GM23338 (cell line): ENCODE data around the gene PRDM10. TPM values are rescaled to one million over a fixed set of nuclear protein-coding genes. Genes with fewer than 3 reads are reported as not detected.

ENCODE experiments used
- ATAC-seq: fragments of 200-7000 bp; cut with Tn5 transposase; 3 replicates; pipeline ENCODE4 v1.9.1; 2020
- DNase-seq: peaks from one replicate; pipeline ENCODE4 v3.0.0-alpha.2; 2015; ENCODE audit warnings: low spot score
- H2AFZ ChIP-seq: fragments of 200-600 bp; sonication (generic); 2 replicates; pipeline ENCODE4 v1.8.0; 2016; ENCODE audit warnings: antibody characterized with exemption, mild to moderate bottlenecking, moderate library complexity
- H3F3A ChIP-seq: fragments of 200-600 bp; sonication (generic); replicated peaks from 2 replicates; pipeline ENCODE4 v1.8.0; 2017; ENCODE audit warnings: antibody characterized with exemption, mixed run types, low read depth
- H3K27ac ChIP-seq: fragments of 200-600 bp; sonication (generic); 2 replicates; pipeline ENCODE4 v1.6.1; 2016; ENCODE audit warnings: low read depth
- H3K27me3 ChIP-seq: fragments of 200-600 bp; sonication (generic); 2 replicates; pipeline ENCODE4 v1.8.0; 2016; ENCODE audit warnings: mild to moderate bottlenecking, mixed run types, moderate library complexity; ENCODE audit not compliant: insufficient read depth
- H3K36me3 ChIP-seq: fragments of 200-600 bp; sonication (generic); 2 replicates; pipeline ENCODE4 v1.8.0; 2016; ENCODE audit warnings: mild to moderate bottlenecking; ENCODE audit not compliant: insufficient read depth
- H3K4me1 ChIP-seq: fragments of 200-600 bp; sonication (generic); 2 replicates; pipeline ENCODE4 v1.8.0; 2016; ENCODE audit warnings: mild to moderate bottlenecking, moderate library complexity; ENCODE audit not compliant: insufficient read depth
- H3K4me2 ChIP-seq: fragments of 200-600 bp; sonication (generic); 2 replicates; pipeline ENCODE4 v1.7.1; 2017; ENCODE audit warnings: mixed run types
- H3K4me3 ChIP-seq: fragments of 200-600 bp; sonication (generic); 2 replicates; pipeline ENCODE4 v1.6.1; 2016; ENCODE audit warnings: mixed run types
- H3K79me2 ChIP-seq: fragments of 200-600 bp; sonication (generic); replicated peaks from 2 replicates; pipeline ENCODE4 v1.8.0; 2017; ENCODE audit warnings: mild to moderate bottlenecking; ENCODE audit not compliant: insufficient read depth
- H3K9me2 ChIP-seq: fragments of 200-600 bp; sonication (generic); 2 replicates; pipeline ENCODE4 v1.8.0; 2017; ENCODE audit not compliant: insufficient read depth
- H4K20me1 ChIP-seq: fragments of 200-600 bp; sonication (generic); replicated peaks from 2 replicates; pipeline ENCODE4 v1.8.0; 2017; ENCODE audit warnings: mild to moderate bottlenecking; ENCODE audit not compliant: insufficient read depth
- H3K27ac Mint-ChIP-seq: 2 replicates; pipeline ENCODE4 v1.8.0; 2020; ENCODE audit warnings: inconsistent platforms, mild to moderate bottlenecking, moderate library complexity, mixed read lengths
- H3K27me3 Mint-ChIP-seq: 3 replicates; pipeline ENCODE4 v1.8.0; 2022; ENCODE audit warnings: low read depth, mild to moderate bottlenecking, moderate library complexity, mixed read lengths, inconsistent platforms; ENCODE audit not compliant: insufficient read depth, poor library complexity
- H3K36me3 Mint-ChIP-seq: 3 replicates; pipeline ENCODE4 v1.8.0; 2021; ENCODE audit warnings: low read depth, mild to moderate bottlenecking, inconsistent platforms, moderate library complexity, mixed read lengths
- H3K4me1 Mint-ChIP-seq: 3 replicates; pipeline ENCODE4 v1.8.0; 2020; ENCODE audit warnings: mild to moderate bottlenecking, inconsistent platforms, mixed read lengths
- H3K4me3 Mint-ChIP-seq: 3 replicates; pipeline ENCODE4 v1.8.0; 2021; ENCODE audit warnings: moderate library complexity, mild to moderate bottlenecking, inconsistent platforms, mixed read lengths
- H3K9me3 Mint-ChIP-seq: 3 replicates; pipeline ENCODE4 v1.8.0; 2020; ENCODE audit warnings: moderate library complexity, mild to moderate bottlenecking, inconsistent platforms, mixed read lengths
- CREB1 ChIP-seq: fragments of 250-450 bp; sonication (Bioruptor Pico); IDR thresholded peaks from 2 replicates; pipeline ENCODE4 v1.5.0; 2020; ENCODE audit warnings: low read depth, mild to moderate bottlenecking, moderate library complexity
- EZH2 ChIP-seq: fragments of 200-600 bp; sonication (generic); IDR thresholded peaks from one replicate; pipeline ENCODE4 v1.8.0; 2017; ENCODE audit warnings: antibody characterized with exemption, mild to moderate bottlenecking, low read depth; ENCODE audit not compliant: unreplicated experiment
- EZH2phosphoT487 ChIP-seq: fragments of 200-600 bp; sonication (generic); IDR thresholded peaks from one replicate; pipeline ENCODE4 v1.8.1; 2018; ENCODE audit warnings: antibody characterized with exemption; ENCODE audit not compliant: unreplicated experiment
- JUNB ChIP-seq: IDR thresholded peaks from one replicate; pipeline ENCODE4 v1.6.1; 2016; ENCODE audit warnings: antibody characterized with exemption; ENCODE audit not compliant: unreplicated experiment
- NANOG ChIP-seq: IDR thresholded peaks from 2 replicates; pipeline ENCODE4 v1.6.1; 2016; ENCODE audit warnings: antibody characterized with exemption, borderline replicate concordance
- POLR2AphosphoS5 ChIP-seq: IDR thresholded peaks from 2 replicates; pipeline ENCODE4 v1.6.1; 2016; ENCODE audit warnings: antibody characterized with exemption, low read depth
- ZNF331 ChIP-seq: fragments of 250-450 bp; sonication (Bioruptor Pico); IDR thresholded peaks from 2 replicates; pipeline ENCODE4 v1.5.0; 2020; ENCODE audit warnings: low read depth, mild to moderate bottlenecking, moderate library complexity
- polyA plus RNA-seq: library from polyadenylated mRNA; unstranded; fragments of >200 nt; fragmentation: Nextera tagmentation; extraction: Ambion mirVana; gene quantifications from 2 replicates; pipeline ENCODE4 v1.2.1, GENCODE V29; 2016
- total RNA-seq: library from RNA; depleted of rRNA; stranded (reverse); fragments of >200 nt; shearing (Covaris generic); gene quantifications from 2 replicates; pipeline ENCODE4 v1.2.3, GENCODE V29; 2014
- TF ChIP-seq, protein P1 (sequence below), 2 experiments: fragments of 200-600 bp in 1 of 2; sonication (generic) in 1 of 2; conservative IDR thresholded peaks; 2 replicates each; pipeline versions ENCODE4 v1.5.1 to v1.6.1; 2016 to 2017; ENCODE audit warnings: antibody characterized with exemption in 2 of 2, low read depth in 2 of 2, mild to moderate bottlenecking in 2 of 2, moderate library complexity in 1 of 2
- TF ChIP-seq, protein P2 (sequence below): IDR thresholded peaks from 2 replicates; pipeline ENCODE4 v1.6.1; 2016; ENCODE audit warnings: antibody characterized with exemption
- TF ChIP-seq, protein P3 (sequence below): fragments of 250-450 bp; sonication (Bioruptor Pico); IDR thresholded peaks from 2 replicates; pipeline ENCODE4 v1.5.0; 2020; ENCODE audit warnings: mild to moderate bottlenecking, moderate library complexity

The PRDM10 gene
- total and polyA plus RNA-seq, 2 experiments from 2014 or later, result 5.2 to 14.9 TPM

DNA sequence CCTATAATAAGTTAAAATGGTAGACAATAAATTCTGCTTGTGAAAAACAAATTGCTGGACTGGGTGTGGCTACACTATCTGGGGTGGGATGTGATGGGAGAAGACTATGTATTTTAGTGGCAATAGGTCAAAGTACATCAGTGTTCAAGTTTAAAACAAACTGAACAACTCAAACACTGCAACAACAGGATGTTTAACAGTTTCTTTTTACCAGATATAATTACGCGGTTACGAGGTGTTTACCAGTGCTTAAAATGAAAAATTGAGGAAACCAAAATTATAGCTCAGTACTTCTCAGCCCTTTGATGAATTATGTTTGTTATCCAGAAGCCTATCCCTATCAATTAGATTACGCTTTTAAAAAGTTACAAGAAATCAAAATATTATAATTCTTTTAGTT lies 3.2 kb downstream of the PRDM10 start:
- H4K20me1 ChIP-seq, result peaks cover 14% of the 10 kb centered on the region; the same call in 1 of the 2 replicates
- peaks cover 6% of the 10 kb centered on the region; the same call in 1 of the 2 replicates for H3F3A ChIP-seq
- H3K27me3 ChIP-seq, result no peaks in the 10 kb centered on the region
- H3K4me3 ChIP-seq, result no peak overlapping the region
- H3K27ac Mint-ChIP-seq, result no peak overlapping the region
- ATAC-seq (no peak), DNase-seq (no peak)
- peaks cover 35% of the 10 kb centered on the region for H3K4me1 Mint-ChIP-seq
- H2AFZ ChIP-seq, result no peak overlapping the region
- no peak overlapping the region for H3K4me2 ChIP-seq
- H3K79me2 ChIP-seq, result peaks cover 69% of the 10 kb centered on the region
- H3K27me3 Mint-ChIP-seq, result peaks cover 15% of the 10 kb centered on the region
- peaks cover 20% of the 10 kb centered on the region for H3K36me3 Mint-ChIP-seq
- no peak for TF ChIP-seq ZNF331 (CRISPR knock-in tag)
- no peak for TF ChIP-seq NANOG
- no peak for TF ChIP-seq POLR2AphosphoS5
- TF ChIP-seq JUNB, result no peak
- TF ChIP-seq, protein P1, sequence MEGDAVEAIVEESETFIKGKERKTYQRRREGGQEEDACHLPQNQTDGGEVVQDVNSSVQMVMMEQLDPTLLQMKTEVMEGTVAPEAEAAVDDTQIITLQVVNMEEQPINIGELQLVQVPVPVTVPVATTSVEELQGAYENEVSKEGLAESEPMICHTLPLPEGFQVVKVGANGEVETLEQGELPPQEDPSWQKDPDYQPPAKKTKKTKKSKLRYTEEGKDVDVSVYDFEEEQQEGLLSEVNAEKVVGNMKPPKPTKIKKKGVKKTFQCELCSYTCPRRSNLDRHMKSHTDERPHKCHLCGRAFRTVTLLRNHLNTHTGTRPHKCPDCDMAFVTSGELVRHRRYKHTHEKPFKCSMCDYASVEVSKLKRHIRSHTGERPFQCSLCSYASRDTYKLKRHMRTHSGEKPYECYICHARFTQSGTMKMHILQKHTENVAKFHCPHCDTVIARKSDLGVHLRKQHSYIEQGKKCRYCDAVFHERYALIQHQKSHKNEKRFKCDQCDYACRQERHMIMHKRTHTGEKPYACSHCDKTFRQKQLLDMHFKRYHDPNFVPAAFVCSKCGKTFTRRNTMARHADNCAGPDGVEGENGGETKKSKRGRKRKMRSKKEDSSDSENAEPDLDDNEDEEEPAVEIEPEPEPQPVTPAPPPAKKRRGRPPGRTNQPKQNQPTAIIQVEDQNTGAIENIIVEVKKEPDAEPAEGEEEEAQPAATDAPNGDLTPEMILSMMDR (conservative IDR thresholded peaks at IDR 0.05; ENCODE audit: low read depth in 2 of 2), result no peak
- TF ChIP-seq EZH2phosphoT487, result no peak
- no peak for TF ChIP-seq EZH2
- H3K36me3 ChIP-seq, result no peaks in the 10 kb centered on the region
- no peak overlapping the region for H3K27ac ChIP-seq
- H3K9me3 Mint-ChIP-seq, result no peaks in the 10 kb centered on the region; the same call in 2 of the 3 replicates
- H3K4me1 ChIP-seq, result peaks cover 6% of the 10 kb centered on the region; the same call in 1 of the 2 replicates
- H3K4me3 Mint-ChIP-seq, result no peak overlapping the region
- no peaks in the 10 kb centered on the region for H3K9me2 ChIP-seq

DNA sequence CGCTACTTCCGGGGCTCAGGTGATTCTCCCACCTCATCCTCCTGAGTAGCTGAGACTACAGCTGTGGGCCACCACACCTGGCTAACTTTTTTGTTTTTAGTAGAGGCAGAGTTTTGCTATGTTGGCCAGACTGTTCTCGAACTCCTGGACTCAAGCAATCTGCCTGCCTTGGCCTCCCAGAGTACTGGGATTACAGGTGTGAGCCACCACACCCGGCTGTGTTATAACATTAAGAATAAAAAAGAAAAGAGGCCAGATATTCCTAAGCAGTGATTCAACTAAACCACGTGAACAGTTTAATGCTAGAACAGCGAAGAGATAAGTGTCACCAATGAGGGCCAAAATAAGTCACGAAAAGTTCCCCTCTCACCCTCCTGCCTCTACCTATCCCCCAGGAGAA lies 3.7 kb downstream of the PRDM10 start:
- Histone ChIP-seq H2AFZ (no peak overlapping the region), H3K4me3 (no peak overlapping the region), H4K20me1 (peaks cover 14% of the 10 kb centered on the region; the same call in 1 of the 2 replicates), H3K4me1 (peaks cover 6% of the 10 kb centered on the region; the same call in 1 of the 2 replicates), H3K27ac (no peak overlapping the region), H3K9me2 (no peaks in the 10 kb centered on the region), H3F3A (peaks cover 5% of the 10 kb centered on the region; the same call in 1 of the 2 replicates), H3K36me3 (no peaks in the 10 kb centered on the region), H3K79me2 (peaks cover 72% of the 10 kb centered on the region), H3K4me2 (no peak overlapping the region), H3K27me3 (no peaks in the 10 kb centered on the region)
- H3K4me1 Mint-ChIP-seq, result peaks cover 35% of the 10 kb centered on the region
- H3K4me3 Mint-ChIP-seq, result no peak overlapping the region
- ATAC-seq (no peak), DNase-seq (no peak)
- no peak overlapping the region; the same call in 1 of the 2 replicates for H3K27ac Mint-ChIP-seq
- no peaks in the 10 kb centered on the region; the same call in 2 of the 3 replicates for H3K9me3 Mint-ChIP-seq
- H3K27me3 Mint-ChIP-seq, result peaks cover 15% of the 10 kb centered on the region
- peaks cover 20% of the 10 kb centered on the region for H3K36me3 Mint-ChIP-seq
- TF ChIP-seq EZH2 (no peak), NANOG (no peak), ZNF331 (CRISPR knock-in tag) (no peak), EZH2phosphoT487 (no peak), CREB1 (CRISPR knock-in tag) (no peak), POLR2AphosphoS5 (no peak)
- TF ChIP-seq, protein P2, sequence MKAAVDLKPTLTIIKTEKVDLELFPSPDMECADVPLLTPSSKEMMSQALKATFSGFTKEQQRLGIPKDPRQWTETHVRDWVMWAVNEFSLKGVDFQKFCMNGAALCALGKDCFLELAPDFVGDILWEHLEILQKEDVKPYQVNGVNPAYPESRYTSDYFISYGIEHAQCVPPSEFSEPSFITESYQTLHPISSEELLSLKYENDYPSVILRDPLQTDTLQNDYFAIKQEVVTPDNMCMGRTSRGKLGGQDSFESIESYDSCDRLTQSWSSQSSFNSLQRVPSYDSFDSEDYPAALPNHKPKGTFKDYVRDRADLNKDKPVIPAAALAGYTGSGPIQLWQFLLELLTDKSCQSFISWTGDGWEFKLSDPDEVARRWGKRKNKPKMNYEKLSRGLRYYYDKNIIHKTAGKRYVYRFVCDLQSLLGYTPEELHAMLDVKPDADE, result no peak
- TF ChIP-seq, protein P3, sequence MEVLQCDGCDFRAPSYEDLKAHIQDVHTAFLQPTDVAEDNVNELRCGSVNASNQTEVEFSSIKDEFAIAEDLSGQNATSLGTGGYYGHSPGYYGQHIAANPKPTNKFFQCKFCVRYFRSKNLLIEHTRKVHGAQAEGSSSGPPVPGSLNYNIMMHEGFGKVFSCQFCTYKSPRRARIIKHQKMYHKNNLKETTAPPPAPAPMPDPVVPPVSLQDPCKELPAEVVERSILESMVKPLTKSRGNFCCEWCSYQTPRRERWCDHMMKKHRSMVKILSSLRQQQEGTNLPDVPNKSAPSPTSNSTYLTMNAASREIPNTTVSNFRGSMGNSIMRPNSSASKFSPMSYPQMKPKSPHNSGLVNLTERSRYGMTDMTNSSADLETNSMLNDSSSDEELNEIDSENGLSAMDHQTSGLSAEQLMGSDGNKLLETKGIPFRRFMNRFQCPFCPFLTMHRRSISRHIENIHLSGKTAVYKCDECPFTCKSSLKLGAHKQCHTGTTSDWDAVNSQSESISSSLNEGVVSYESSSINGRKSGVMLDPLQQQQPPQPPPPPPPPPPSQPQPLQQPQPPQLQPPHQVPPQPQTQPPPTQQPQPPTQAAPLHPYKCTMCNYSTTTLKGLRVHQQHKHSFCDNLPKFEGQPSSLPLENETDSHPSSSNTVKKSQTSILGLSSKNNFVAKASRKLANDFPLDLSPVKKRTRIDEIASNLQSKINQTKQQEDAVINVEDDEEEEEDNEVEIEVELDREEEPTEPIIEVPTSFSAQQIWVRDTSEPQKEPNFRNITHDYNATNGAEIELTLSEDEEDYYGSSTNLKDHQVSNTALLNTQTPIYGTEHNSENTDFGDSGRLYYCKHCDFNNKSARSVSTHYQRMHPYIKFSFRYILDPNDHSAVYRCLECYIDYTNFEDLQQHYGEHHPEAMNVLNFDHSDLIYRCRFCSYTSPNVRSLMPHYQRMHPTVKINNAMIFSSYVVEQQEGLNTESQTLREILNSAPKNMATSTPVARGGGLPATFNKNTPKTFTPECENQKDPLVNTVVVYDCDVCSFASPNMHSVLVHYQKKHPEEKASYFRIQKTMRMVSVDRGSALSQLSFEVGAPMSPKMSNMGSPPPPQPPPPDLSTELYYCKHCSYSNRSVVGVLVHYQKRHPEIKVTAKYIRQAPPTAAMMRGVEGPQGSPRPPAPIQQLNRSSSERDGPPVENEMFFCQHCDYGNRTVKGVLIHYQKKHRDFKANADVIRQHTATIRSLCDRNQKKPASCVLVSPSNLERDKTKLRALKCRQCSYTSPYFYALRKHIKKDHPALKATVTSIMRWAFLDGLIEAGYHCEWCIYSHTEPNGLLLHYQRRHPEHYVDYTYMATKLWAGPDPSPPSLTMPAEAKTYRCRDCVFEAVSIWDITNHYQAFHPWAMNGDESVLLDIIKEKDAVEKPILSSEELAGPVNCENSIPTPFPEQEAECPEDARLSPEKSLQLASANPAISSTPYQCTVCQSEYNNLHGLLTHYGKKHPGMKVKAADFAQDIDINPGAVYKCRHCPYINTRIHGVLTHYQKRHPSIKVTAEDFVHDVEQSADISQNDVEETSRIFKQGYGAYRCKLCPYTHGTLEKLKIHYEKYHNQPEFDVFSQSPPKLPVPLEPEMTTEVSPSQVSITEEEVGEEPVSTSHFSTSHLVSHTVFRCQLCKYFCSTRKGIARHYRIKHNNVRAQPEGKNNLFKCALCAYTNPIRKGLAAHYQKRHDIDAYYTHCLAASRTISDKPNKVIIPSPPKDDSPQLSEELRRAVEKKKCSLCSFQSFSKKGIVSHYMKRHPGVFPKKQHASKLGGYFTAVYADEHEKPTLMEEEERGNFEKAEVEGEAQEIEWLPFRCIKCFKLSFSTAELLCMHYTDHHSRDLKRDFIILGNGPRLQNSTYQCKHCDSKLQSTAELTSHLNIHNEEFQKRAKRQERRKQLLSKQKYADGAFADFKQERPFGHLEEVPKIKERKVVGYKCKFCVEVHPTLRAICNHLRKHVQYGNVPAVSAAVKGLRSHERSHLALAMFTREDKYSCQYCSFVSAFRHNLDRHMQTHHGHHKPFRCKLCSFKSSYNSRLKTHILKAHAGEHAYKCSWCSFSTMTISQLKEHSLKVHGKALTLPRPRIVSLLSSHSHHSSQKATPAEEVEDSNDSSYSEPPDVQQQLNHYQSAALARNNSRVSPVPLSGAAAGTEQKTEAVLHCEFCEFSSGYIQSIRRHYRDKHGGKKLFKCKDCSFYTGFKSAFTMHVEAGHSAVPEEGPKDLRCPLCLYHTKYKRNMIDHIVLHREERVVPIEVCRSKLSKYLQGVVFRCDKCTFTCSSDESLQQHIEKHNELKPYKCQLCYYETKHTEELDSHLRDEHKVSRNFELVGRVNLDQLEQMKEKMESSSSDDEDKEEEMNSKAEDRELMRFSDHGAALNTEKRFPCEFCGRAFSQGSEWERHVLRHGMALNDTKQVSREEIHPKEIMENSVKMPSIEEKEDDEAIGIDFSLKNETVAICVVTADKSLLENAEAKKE (CRISPR knock-in tag), result no peak
